RWPE2 (cell line): ENCODE data around the gene MILR1.
A peak's percentile ranks its signal among the peaks of the same experiment; 100 is the strongest.
"Not testable (repeated sequence)": the region's sequence is repeated elsewhere in the genome, so short reads cannot be mapped to it uniquely, and the experiment has no call there.

Experiments
- ATAC-seq: fragments of 200-7000 bp; cut with Tn5 transposase; 3 replicates; pipeline ENCODE4 v1.9.1; 2021; ENCODE audit warnings: low read depth
- DNase-seq: peaks from one replicate; pipeline ENCODE4 v3.0.0-alpha.2; 2020; ENCODE audit warnings: low spot score
- H3K27ac ChIP-seq: fragments of 450-650 bp; 2 replicates; pipeline ENCODE4 v1.5.1; 2017; ENCODE audit warnings: mild to moderate bottlenecking; ENCODE audit not compliant: poor library complexity, severe bottlenecking
- H3K27me3 ChIP-seq: fragments of 250-450 bp; sonication (Bioruptor Pico); 2 replicates; pipeline ENCODE4 v1.5.1; 2021; ENCODE audit warnings: mild to moderate bottlenecking, moderate library complexity; ENCODE audit not compliant: insufficient read depth, poor library complexity, severe bottlenecking
- H3K36me3 ChIP-seq: fragments of 250-450 bp; sonication (Bioruptor Pico); 2 replicates; pipeline ENCODE4 v1.5.1; 2020; ENCODE audit warnings: low read depth, mild to moderate bottlenecking, moderate library complexity
- H3K4me1 ChIP-seq: fragments of 250-450 bp; sonication (Bioruptor Pico); 2 replicates; pipeline ENCODE4 v1.5.1; 2021; ENCODE audit warnings: mild to moderate bottlenecking, moderate library complexity; ENCODE audit not compliant: insufficient read depth, poor library complexity, severe bottlenecking
- H3K4me3 ChIP-seq: fragments of 250-450 bp; sonication (Bioruptor Pico); 2 replicates; pipeline ENCODE4 v1.5.1; 2021; ENCODE audit warnings: mild to moderate bottlenecking, moderate library complexity; ENCODE audit not compliant: severe bottlenecking
- H3K9me3 ChIP-seq: fragments of 250-450 bp; sonication (Bioruptor Pico); 2 replicates; pipeline ENCODE4 v1.5.1; 2021; ENCODE audit warnings: mild to moderate bottlenecking, moderate library complexity; ENCODE audit not compliant: severe bottlenecking
- CTCF ChIP-seq: fragments of 450-650 bp; IDR thresholded peaks from one replicate; pipeline ENCODE4 v1.5.1; 2017; ENCODE audit warnings: mild to moderate bottlenecking, moderate library complexity; ENCODE audit not compliant: poor library complexity, severe bottlenecking

The MILR1 gene

GRCh38 chr17:64488301-64488700 lies 39.4 kb downstream of the MILR1 start:
- Histone ChIP-seq H3K27ac (no peak overlapping the region), H3K9me3 (no peaks in the 10 kb centered on the region), H3K36me3 (peaks cover 94% of the 10 kb centered on the region), H3K4me3 (no peak overlapping the region), H3K27me3 (no peaks in the 10 kb centered on the region), H3K4me1 (no peaks in the 10 kb centered on the region)
- ATAC-seq: no peak
- DNase-seq: no peak
- TF ChIP-seq CTCF: no peak

- TF ChIP-seq CTCF: peak; percentile 45
- Histone ChIP-seq H3K27ac (no peak overlapping the region), H3K4me3 (no peak overlapping the region), H3K27me3 (no peaks in the 10 kb centered on the region), H3K36me3 (peaks cover 81% of the 10 kb centered on the region), H3K4me1 (peaks cover 13% of the 10 kb centered on the region), H3K9me3 (no peaks in the 10 kb centered on the region)
- DNase-seq (no peak), ATAC-seq (no peak)
These were observed 42.3 kb downstream of the MILR1 start for GRCh38 chr17:64491034-64491860.

- peaks cover 74% of the 10 kb centered on the region for H3K36me3 ChIP-seq
- DNase-seq (no peak), ATAC-seq (no peak)
- no peak for TF ChIP-seq CTCF
- H3K27ac ChIP-seq: no peak overlapping the region
- H3K4me3 ChIP-seq: no peak overlapping the region
- H3K9me3 ChIP-seq: no peaks in the 10 kb centered on the region
- H3K27me3 ChIP-seq: no peaks in the 10 kb centered on the region
- H3K4me1 ChIP-seq: peaks cover 13% of the 10 kb centered on the region
These were observed 43.1 kb downstream of the MILR1 start for GRCh38 chr17:64491994-64492393.

- Histone ChIP-seq H3K27me3 (no peaks in the 10 kb centered on the region), H3K4me3 (no peak overlapping the region), H3K27ac (no peak overlapping the region), H3K36me3 (peaks cover 73% of the 10 kb centered on the region), H3K4me1 (peaks cover 13% of the 10 kb centered on the region), H3K9me3 (no peaks in the 10 kb centered on the region)
- ATAC-seq (no peak), DNase-seq (no peak)
- peak; percentile 58 for TF ChIP-seq CTCF
These were observed 43.7 kb downstream of the MILR1 start for GRCh38 chr17:64492481-64493109.

- H3K9me3 ChIP-seq: no peaks in the 10 kb centered on the region
- no peak for ATAC-seq
- peaks cover 24% of the 10 kb centered on the region for H3K4me1 ChIP-seq
- H3K4me3 ChIP-seq: no peak overlapping the region
- H3K36me3 ChIP-seq: peaks cover 73% of the 10 kb centered on the region
- H3K27me3 ChIP-seq: no peaks in the 10 kb centered on the region
- no peak for DNase-seq
- no peak for TF ChIP-seq CTCF
- no peak overlapping the region for H3K27ac ChIP-seq
These were observed 45.2 kb downstream of the MILR1 start for GRCh38 chr17:64494121-64494520.

GRCh38 chr17:64495300-64495699 lies 46.4 kb downstream of the MILR1 start:
- H3K4me3 ChIP-seq, H3K27me3 ChIP-seq, H3K9me3 ChIP-seq, DNase-seq, ATAC-seq, H3K27ac ChIP-seq: not testable (repeated sequence)
- Histone ChIP-seq H3K4me1 (peaks cover 24% of the 10 kb centered on the region), H3K36me3 (peaks cover 74% of the 10 kb centered on the region)
